ENCODE measurements around the gene AP3B2.
"Not testable (repeated sequence)": the region's sequence is repeated elsewhere in the genome, so short reads cannot be mapped to it uniquely, and the experiment has no call there.

The AP3B2 gene

DNA sequence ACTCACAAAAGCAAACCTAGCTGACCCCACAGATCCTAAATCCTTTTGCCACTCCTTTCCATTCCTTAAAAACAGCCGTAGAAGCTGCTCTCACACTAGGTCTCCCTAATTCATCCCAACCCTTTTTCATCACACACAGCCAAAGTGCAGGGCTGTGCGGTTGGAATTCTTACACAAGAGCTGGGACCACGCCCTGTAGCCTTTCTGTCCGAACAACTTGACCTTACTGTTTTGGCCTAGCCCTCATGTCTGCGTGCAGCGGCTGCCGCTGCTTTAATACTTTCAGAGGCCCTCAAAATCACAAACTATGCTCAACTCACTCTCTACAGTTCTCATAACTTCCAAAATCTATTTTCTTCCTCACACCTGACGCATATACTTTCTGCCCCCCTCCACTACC is 3.8 kb downstream of the AP3B2 start:
- H3K4me3 ChIP-seq, H3K27ac ChIP-seq: not testable (repeated sequence)

DNA sequence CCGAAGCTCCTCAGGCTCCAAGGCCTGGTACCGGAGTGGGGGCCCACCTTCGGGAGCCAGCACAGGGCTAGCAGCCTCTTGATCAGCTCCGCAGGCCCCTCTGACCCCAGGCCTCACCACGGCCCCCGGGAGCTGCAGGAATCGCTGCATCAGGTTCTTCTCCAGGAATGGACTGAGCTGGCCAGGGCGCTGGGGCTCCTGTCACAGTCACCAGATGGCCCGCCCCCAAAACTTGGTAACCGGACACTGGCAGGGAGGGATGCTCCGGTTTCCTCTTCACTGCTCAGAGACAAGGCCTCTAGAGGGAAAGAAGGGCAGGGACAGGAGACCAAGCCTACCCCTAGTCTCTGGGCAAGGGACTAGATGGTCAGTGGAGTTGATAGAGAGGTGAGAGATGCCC is 9.9 kb downstream of the AP3B2 start:
- Histone ChIP-seq H3K4me3 (no peak overlapping the region), H3K27ac (no peak overlapping the region)

DNA sequence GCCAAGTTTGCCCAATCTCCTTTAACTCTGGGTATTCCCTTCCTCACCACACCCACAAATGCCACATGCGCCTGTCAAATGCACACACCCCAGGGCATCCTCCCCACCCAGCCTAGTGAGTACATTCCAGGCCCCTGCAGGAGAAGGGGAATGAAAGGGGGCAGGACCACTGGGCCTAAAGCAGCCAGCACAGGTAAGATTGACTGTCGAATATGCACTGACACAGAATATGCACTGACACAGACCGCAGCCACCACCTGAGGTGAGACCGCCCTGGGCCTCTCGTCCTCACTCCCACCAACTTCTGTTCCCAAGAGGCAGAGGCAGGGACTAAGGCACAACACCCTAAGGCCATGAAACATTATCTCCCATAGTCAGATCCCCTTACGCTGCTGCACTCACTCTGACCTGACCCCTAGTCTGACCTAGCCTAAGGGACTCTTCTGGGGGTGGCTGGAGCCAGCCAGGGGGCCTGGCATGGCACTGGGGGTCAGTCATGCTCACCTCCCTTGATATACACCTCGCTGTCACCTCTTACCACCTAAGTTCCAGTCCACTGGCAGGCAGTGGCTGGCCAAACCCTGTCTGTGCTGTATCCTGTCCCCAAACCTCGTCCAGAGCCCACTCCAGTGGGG is 10.8 kb downstream of the AP3B2 start:
- Histone ChIP-seq H3K27ac (no peak overlapping the region), H3K4me3 (no peak overlapping the region)

- H3K27ac ChIP-seq, result no peak overlapping the region
- no peak overlapping the region for H3K4me3 ChIP-seq
Measured at GRCh38 chr15:82697735-82698407, 11.8 kb downstream of the AP3B2 start.

DNA sequence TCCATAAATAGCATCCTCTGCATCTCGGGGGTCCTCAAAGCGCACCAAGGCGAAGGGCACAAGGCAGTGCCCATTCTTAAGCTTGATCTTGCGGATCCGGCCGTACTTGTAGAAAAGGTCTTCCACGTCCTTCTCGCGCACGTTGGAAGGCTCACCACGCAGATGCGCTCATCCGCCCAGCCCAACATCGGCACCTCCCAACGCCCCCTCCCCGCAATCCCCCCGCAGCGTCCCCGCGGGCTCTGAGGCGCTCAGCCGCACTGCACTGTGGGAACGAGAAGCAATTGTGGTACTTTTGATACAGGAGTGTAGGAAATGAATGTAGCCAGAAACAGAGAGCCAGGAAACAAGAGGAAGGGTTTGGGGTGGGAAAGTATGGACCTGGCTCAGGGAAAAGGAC is 17.5 kb downstream of the AP3B2 start:
- no peak overlapping the region for H3K4me3 ChIP-seq

DNA sequence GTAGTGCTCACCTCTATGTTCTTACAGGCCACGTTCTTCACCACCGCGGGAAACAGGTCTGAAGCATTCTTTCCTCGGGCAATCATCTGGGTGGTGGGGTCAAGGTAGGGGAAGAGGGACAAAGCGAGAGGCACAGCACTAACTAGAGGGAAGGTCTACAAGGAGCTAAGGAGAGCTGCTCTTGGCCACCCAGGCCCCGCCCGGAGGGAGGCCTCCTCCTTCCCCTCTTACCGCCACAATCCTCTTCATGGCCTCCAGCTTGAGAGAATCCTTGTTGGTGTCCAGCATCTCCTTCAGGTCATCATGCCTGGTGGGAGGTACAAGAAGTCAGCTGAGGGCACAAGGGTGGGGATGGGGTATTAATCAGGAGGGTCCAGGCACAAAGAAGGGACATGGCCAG is 20.5 kb downstream of the AP3B2 start:
- Histone ChIP-seq H3K4me3 (no peak overlapping the region), H3K27ac (no peak overlapping the region)

More for the DNA sequence above, 17.5 kb downstream of the AP3B2 start:
- H3K27ac ChIP-seq, result no peak overlapping the region

- Histone ChIP-seq H3K27ac (no peak overlapping the region), H3K4me3 (no peak overlapping the region)
Measured at GRCh38 chr15:82688691-82689090, 21.0 kb downstream of the AP3B2 start.

DNA sequence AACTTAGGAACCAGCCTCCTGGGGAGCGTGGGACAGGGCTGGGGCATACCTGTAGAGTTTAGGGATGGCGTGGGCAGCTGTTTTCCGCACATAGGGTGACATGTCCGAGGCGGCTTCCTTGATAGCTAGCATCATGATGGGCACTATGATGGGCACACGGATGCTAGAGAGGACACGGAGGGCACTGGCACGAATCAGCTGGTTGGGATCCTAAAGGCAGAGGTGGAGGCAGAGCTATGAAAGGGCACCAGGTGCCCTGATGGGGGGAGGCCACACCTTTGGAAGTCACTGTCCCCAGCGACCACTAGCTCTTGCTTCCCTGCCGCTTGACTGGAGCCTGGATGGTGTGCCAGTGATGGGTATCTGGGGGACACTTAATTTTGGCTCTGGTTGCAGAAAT is 28.3 kb downstream of the AP3B2 start:
- H3K27ac ChIP-seq, result no peak overlapping the region
- no peak overlapping the region for H3K4me3 ChIP-seq

- Histone ChIP-seq H3K4me3 (peak overlapping the region; percentile 38 to 58 (median 41)), H3K27ac (peak overlapping the region in 8 of 21 experiments; percentile 6 to 84 (median 52))
Measured at GRCh38 chr15:82680200-82681102, 29.2 kb downstream of the AP3B2 start.

- Histone ChIP-seq H3K4me3 (peak overlapping the region; percentile 38 to 58 (median 41)), H3K27ac (no peak overlapping the region)
Measured at GRCh38 chr15:82679626-82680199, 30.0 kb downstream of the AP3B2 start.

GRCh38 chr15:82677720-82678323 is 31.9 kb downstream of the AP3B2 start:
- Histone ChIP-seq H3K4me3 (no peak overlapping the region), H3K27ac (no peak overlapping the region)

DNA sequence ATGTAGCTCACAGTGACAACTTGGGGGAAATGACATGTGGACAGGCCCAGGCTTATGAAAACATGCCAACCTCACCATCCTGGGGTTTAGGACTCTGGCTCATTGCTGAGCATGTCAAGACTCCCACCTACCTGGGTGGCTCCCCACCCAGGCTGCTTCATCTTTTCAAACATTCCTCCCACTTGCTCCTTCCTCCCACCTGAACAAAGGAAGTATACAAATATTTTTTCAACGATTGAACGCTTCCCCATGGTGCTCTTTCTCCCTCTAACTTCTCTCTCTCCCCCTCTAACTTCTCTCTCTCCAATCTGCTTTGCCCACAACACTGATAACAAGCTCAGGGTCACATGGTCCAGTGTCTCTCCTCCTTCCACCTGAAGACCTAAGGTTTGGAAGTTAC is 34.8 kb downstream of the AP3B2 start:
- Histone ChIP-seq H3K4me3 (no peak overlapping the region), H3K27ac (no peak overlapping the region)

- no peak overlapping the region for H3K27ac ChIP-seq
- no peak overlapping the region for H3K4me3 ChIP-seq
Measured at GRCh38 chr15:82670699-82671098, 39.0 kb downstream of the AP3B2 start.

DNA sequence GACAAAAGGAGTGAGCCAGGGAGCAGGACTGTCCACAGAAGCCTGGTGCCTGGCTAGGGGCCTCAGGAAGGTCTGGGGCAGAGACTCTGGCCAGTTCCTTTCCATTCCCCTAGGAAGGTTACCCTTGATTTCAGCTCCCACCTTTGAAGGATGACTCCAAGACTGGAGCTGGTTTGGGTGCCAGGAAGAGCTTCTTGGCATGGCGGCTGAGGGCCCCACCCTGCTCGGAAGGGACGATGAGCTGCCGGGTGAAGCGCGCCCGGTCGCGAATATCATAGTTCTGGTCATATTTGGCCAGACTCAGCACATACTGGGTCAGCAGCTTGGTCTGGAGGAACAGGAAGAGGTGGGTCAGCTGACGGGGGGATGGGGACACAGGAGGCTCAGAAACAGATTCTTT is 43.1 kb downstream of the AP3B2 start:
- H3K4me3 ChIP-seq, result no peak overlapping the region
- no peak overlapping the region for H3K27ac ChIP-seq

- no peak overlapping the region for H3K27ac ChIP-seq
Measured at GRCh38 chr15:82664021-82664420, 45.7 kb downstream of the AP3B2 start.

DNA sequence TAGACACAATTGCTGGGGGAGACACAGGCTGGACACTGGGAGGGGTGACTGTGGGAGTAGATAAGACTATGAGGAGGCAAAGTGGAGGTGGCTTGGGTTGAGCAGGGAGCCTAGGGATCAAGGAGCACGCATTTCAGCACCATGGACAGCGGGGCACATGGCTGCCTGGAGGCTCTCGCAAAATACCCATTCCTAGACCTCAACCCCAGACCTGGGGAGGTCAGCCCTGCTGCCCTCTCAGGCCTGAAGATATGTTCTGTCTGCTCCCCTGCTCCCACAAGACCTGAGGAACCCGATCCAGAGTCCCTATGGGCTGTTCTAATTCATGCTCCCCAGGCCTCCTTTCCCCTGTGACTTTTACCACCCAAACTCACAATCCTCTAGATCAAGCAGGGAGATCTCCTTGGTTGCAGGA is 46.5 kb downstream of the AP3B2 start:
- H3K4me3 ChIP-seq, result no peak overlapping the region
- no peak overlapping the region for H3K27ac ChIP-seq

More at GRCh38 chr15:82664021-82664420, 45.7 kb downstream of the AP3B2 start:
- H3K4me3 ChIP-seq, result no peak overlapping the region

GRCh38 chr15:82662641-82663040 is 47.0 kb downstream of the AP3B2 start:
- H3K4me3 ChIP-seq, result no peak overlapping the region
- H3K27ac ChIP-seq, result no peak overlapping the region

- H3K27ac ChIP-seq, result no peak overlapping the region
- H3K4me3 ChIP-seq, result no peak overlapping the region
Measured at GRCh38 chr15:82660378-82660777, 49.3 kb downstream of the AP3B2 start.

GRCh38 chr15:82656641-82657266 is 52.9 kb downstream of the AP3B2 start:
- H3K4me3 ChIP-seq, result no peak overlapping the region
- no peak overlapping the region for H3K27ac ChIP-seq
